ENCODE results near the gene ARL16.

DNA sequence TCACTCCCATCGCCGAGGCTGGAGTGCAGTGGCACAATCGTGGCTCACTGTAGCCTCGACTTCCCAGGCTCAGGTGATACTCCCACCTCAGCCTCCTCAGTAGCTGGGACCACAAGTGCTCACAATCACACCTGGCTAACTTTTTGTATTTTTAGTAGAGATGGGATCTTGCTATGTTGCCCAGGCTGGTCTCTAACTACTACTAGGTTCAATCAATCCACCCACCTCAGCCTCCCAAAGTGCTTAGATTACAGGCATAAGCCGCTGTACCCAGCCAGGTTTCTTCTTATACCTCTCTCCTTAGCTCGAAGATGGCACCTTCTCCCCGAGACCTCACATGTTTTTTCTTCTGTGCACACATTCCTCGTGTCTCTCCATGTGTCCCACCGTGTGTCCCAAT is 43.6 kb downstream of the ARL16 start:
- TF ChIP-seq, protein P1, sequence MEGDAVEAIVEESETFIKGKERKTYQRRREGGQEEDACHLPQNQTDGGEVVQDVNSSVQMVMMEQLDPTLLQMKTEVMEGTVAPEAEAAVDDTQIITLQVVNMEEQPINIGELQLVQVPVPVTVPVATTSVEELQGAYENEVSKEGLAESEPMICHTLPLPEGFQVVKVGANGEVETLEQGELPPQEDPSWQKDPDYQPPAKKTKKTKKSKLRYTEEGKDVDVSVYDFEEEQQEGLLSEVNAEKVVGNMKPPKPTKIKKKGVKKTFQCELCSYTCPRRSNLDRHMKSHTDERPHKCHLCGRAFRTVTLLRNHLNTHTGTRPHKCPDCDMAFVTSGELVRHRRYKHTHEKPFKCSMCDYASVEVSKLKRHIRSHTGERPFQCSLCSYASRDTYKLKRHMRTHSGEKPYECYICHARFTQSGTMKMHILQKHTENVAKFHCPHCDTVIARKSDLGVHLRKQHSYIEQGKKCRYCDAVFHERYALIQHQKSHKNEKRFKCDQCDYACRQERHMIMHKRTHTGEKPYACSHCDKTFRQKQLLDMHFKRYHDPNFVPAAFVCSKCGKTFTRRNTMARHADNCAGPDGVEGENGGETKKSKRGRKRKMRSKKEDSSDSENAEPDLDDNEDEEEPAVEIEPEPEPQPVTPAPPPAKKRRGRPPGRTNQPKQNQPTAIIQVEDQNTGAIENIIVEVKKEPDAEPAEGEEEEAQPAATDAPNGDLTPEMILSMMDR (conservative IDR thresholded peaks at IDR 0.05; ENCODE audit: low read depth in 2 of 2), result no peak
- TF ChIP-seq POLR2AphosphoS5 (IDR thresholded peaks at IDR 0.05; ENCODE audit: low read depth) (no peak), CREB1 (CRISPR knock-in tag; IDR thresholded peaks at IDR 0.05; ENCODE audit: low read depth) (no peak), EZH2phosphoT487 (IDR thresholded peaks at IDR 0.05; ENCODE audit: unreplicated experiment) (no peak), ZNF331 (CRISPR knock-in tag; IDR thresholded peaks at IDR 0.05; ENCODE audit: low read depth) (no peak), EZH2 (IDR thresholded peaks at IDR 0.05; ENCODE audit: low read depth, unreplicated experiment) (no peak)
- TF ChIP-seq, protein P2, sequence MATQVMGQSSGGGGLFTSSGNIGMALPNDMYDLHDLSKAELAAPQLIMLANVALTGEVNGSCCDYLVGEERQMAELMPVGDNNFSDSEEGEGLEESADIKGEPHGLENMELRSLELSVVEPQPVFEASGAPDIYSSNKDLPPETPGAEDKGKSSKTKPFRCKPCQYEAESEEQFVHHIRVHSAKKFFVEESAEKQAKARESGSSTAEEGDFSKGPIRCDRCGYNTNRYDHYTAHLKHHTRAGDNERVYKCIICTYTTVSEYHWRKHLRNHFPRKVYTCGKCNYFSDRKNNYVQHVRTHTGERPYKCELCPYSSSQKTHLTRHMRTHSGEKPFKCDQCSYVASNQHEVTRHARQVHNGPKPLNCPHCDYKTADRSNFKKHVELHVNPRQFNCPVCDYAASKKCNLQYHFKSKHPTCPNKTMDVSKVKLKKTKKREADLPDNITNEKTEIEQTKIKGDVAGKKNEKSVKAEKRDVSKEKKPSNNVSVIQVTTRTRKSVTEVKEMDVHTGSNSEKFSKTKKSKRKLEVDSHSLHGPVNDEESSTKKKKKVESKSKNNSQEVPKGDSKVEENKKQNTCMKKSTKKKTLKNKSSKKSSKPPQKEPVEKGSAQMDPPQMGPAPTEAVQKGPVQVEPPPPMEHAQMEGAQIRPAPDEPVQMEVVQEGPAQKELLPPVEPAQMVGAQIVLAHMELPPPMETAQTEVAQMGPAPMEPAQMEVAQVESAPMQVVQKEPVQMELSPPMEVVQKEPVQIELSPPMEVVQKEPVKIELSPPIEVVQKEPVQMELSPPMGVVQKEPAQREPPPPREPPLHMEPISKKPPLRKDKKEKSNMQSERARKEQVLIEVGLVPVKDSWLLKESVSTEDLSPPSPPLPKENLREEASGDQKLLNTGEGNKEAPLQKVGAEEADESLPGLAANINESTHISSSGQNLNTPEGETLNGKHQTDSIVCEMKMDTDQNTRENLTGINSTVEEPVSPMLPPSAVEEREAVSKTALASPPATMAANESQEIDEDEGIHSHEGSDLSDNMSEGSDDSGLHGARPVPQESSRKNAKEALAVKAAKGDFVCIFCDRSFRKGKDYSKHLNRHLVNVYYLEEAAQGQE (IDR thresholded peaks at IDR 0.05; ENCODE audit: unreplicated experiment), result no peak

Data from GM23338 (cell line).